Smooth muscle cell (in vitro differentiated cells): ENCODE data around the gene ZNF222. TPM values are rescaled to one million over a fixed set of nuclear protein-coding genes. Genes with fewer than 3 reads are reported as not detected.

Experiments
- DNase-seq: peaks from one replicate; lab custom pipeline; 2025; ENCODE audit not compliant: unreplicated experiment; lab: John Stamatoyannopoulos, UW
- H2AFZ ChIP-seq: fragments of 200-600 bp; sonication (generic); 2 replicates; pipeline ENCODE4 v1.6.0; 2016; ENCODE audit warnings: antibody characterized with exemption, low read depth, mild to moderate bottlenecking
- H3F3A ChIP-seq: fragments of 200-600 bp; sonication (generic); 2 replicates; pipeline ENCODE4 v1.6.0; 2017; ENCODE audit warnings: antibody characterized with exemption, low read depth
- H3K27ac ChIP-seq: fragments of 200-600 bp; sonication (generic); 2 replicates; pipeline ENCODE4 v1.5.1; 2016; ENCODE audit warnings: low read depth, mild to moderate bottlenecking
- H3K27me3 ChIP-seq: fragments of 200-600 bp; sonication (generic); 2 replicates; pipeline ENCODE4 v1.6.1; 2016; ENCODE audit warnings: low read depth, mild to moderate bottlenecking
- H3K36me3 ChIP-seq: fragments of 200-600 bp; sonication (generic); 2 replicates; pipeline ENCODE4 v1.5.1; 2016; ENCODE audit warnings: low read depth
- H3K4me1 ChIP-seq: fragments of 200-600 bp; sonication (generic); 2 replicates; pipeline ENCODE4 v1.5.1; 2016; ENCODE audit warnings: low read depth
- H3K4me2 ChIP-seq: fragments of 200-600 bp; sonication (generic); 2 replicates; pipeline ENCODE4 v1.6.0; 2016; ENCODE audit warnings: mild to moderate bottlenecking
- H3K4me3 ChIP-seq: fragments of 200-600 bp; sonication (generic); 2 replicates; pipeline ENCODE4 v1.5.1; 2016; ENCODE audit warnings: mild to moderate bottlenecking
- H3K79me2 ChIP-seq: fragments of 200-600 bp; sonication (generic); 2 replicates; pipeline ENCODE4 v1.6.0; 2016; ENCODE audit warnings: low read depth, mild to moderate bottlenecking
- H3K9ac ChIP-seq: fragments of 200-600 bp; sonication (generic); 2 replicates; pipeline ENCODE4 v1.6.0; 2016; ENCODE audit warnings: low read depth
- H3K9me3 ChIP-seq: fragments of 200-600 bp; sonication (generic); replicated peaks from 2 replicates; pipeline ENCODE4 v1.5.1; 2016; ENCODE audit warnings: low read depth
- H4K20me1 ChIP-seq: fragments of 200-600 bp; sonication (generic); 2 replicates; pipeline ENCODE4 v1.6.0; 2016; ENCODE audit warnings: low read depth
- CTCF ChIP-seq: fragments of 200-600 bp; sonication (generic); IDR thresholded peaks from 2 replicates; pipeline ENCODE4 v1.5.1; 2017; ENCODE audit warnings: borderline replicate concordance, mild to moderate bottlenecking, antibody characterized with exemption; ENCODE audit not compliant: insufficient read depth, poor library complexity, severe bottlenecking
- WGBS: methylation state at CpG from one replicate; pipeline ENCODE4 v1.1.7; 2016; ENCODE audit warnings: low lambda C conversion rate; 5-methylcytosine and 5-hydroxymethylcytosine counted together
- polyA plus RNA-seq: library from polyadenylated mRNA; unstranded; fragments of >200 nt; fragmentation: Nextera tagmentation; extraction: Ambion mirVana; gene quantifications from 2 replicates; pipeline ENCODE4 v1.2.1, GENCODE V29; 2016
- total RNA-seq: library from RNA; depleted of rRNA; stranded (reverse); fragments of >200 nt; gene quantifications from 2 replicates; pipeline ENCODE4 v1.2.3, GENCODE V29; 2014

The ZNF222 gene
- total and polyA plus RNA-seq, 2 experiments from 2014 or later = 5.3 to 5.9 TPM

- TF ChIP-seq CTCF = no peak
- H3K27ac ChIP-seq = peak overlapping the region; percentile 63
- peaks cover 11% of the 10 kb centered on the region for H3K4me1 ChIP-seq
- no peaks in the 10 kb centered on the region for H3K9me3 ChIP-seq
- H3F3A ChIP-seq = no peaks in the 10 kb centered on the region
- WGBS = 16% methylated on average over 8 of the region's 8 CpGs
- peak overlapping the region; percentile 96 for H2AFZ ChIP-seq
- peaks cover 16% of the 10 kb centered on the region for H3K36me3 ChIP-seq
- H4K20me1 ChIP-seq = no peaks in the 10 kb centered on the region
- peak overlapping the region; percentile 68 for H3K4me3 ChIP-seq
- peaks cover 18% of the 10 kb centered on the region for H3K79me2 ChIP-seq
- H3K27me3 ChIP-seq = no peaks in the 10 kb centered on the region
- H3K4me2 ChIP-seq = peak overlapping the region; percentile 89
- DNase-seq = no peak
- H3K9ac ChIP-seq = peak overlapping the region; percentile 50
These were observed 23.0 kb upstream of the ZNF222 start for GRCh38 chr19:44002212-44002565.

- Histone ChIP-seq H4K20me1 (no peaks in the 10 kb centered on the region), H3K9me3 (peaks cover 3% of the 10 kb centered on the region), H3K9ac (peak within 1 kb of the TSS; percentile 50), H3K4me1 (peaks cover 11% of the 10 kb centered on the region), H2AFZ (peak within 1 kb of the TSS; percentile 96), H3K4me3 (peak within 1 kb of the TSS; percentile 68), H3K27ac (peak within 1 kb of the TSS; percentile 63), H3K36me3 (peaks cover 22% of the 10 kb centered on the region), H3K27me3 (no peaks in the 10 kb centered on the region), H3K4me2 (peak within 1 kb of the TSS; percentile 89), H3K79me2 (peaks cover 18% of the 10 kb centered on the region), H3F3A (no peaks in the 10 kb centered on the region)
- TF ChIP-seq CTCF = no peak
- 1% methylated on average over 48 of the region's 48 CpGs for WGBS
- peak; percentile 34 for DNase-seq
These were observed 22.4 kb upstream of the ZNF222 start, which contains the start of gene ZNF230 for GRCh38 chr19:44002566-44003460. Gene ZNF230, plus strand, starts transcription at chr19:44002957. Its CDS starts 4,122 bp downstream, at chr19:44007079.

- H3K4me2 ChIP-seq = peak overlapping the region; percentile 89
- 8% methylated on average over 15 of the region's 15 CpGs for WGBS
These were observed 21.6 kb upstream of the ZNF222 start for GRCh38 chr19:44003461-44004009.

More at GRCh38 chr19:44003461-44004009, 21.6 kb upstream of the ZNF222 start:
- Histone ChIP-seq H2AFZ (peak overlapping the region; percentile 89), H3K9ac (peak overlapping the region; percentile 23), H3K27ac (no peak overlapping the region), H3K4me3 (peak overlapping the region; percentile 68), H3K36me3 (peaks cover 29% of the 10 kb centered on the region), H3F3A (no peaks in the 10 kb centered on the region), H3K9me3 (peaks cover 7% of the 10 kb centered on the region), H4K20me1 (no peaks in the 10 kb centered on the region), H3K79me2 (peaks cover 18% of the 10 kb centered on the region), H3K4me1 (peaks cover 11% of the 10 kb centered on the region), H3K27me3 (no peaks in the 10 kb centered on the region)
- DNase-seq = no peak
- TF ChIP-seq CTCF = no peak
